Erythroblast (primary cell): ENCODE data around the gene PIAS2.

Source experiments
- GATA1 ChIP-seq: IDR thresholded peaks from 2 replicates; pipeline ENCODE4 v1.6.1; 2011; ENCODE audit warnings: low read depth, mild to moderate bottlenecking, control low read depth, low read length, moderate library complexity
- POLR2A ChIP-seq: IDR thresholded peaks from 2 replicates; pipeline ENCODE4 v1.6.1; 2011; ENCODE audit warnings: mild to moderate bottlenecking, low read length

- TF ChIP-seq POLR2A: no peak
- TF ChIP-seq GATA1: no peak
Observed at GRCh38 chr18:46756025-46756558, 161.2 kb downstream of the PIAS2 start.
